ENCODE data around the gene IL17D. TPM values are rescaled to one million over a fixed set of nuclear protein-coding genes. Genes with fewer than 3 reads are reported as not detected.

Gene IL17D
- total RNA-seq, 4 donors from 2014 or later = 2.4 to 3.9 TPM; not detected in 2

GRCh38 chr13:20711301-20712044 is 8.0 kb downstream of the IL17D start:
- Histone ChIP-seq H3K9me3 (no peaks in the 10 kb centered on the region), H3K27ac (no peak overlapping the region), H3K36me3 (no peaks in the 10 kb centered on the region), H3K27me3 (no peaks in the 10 kb centered on the region), H3K4me1 (peaks cover 0 to 9% (median 0%) of the 10 kb centered on the region in 4 donors), H3K4me3 (no peak overlapping the region)
- DNase-seq = no peak
- TF ChIP-seq, protein P1, sequence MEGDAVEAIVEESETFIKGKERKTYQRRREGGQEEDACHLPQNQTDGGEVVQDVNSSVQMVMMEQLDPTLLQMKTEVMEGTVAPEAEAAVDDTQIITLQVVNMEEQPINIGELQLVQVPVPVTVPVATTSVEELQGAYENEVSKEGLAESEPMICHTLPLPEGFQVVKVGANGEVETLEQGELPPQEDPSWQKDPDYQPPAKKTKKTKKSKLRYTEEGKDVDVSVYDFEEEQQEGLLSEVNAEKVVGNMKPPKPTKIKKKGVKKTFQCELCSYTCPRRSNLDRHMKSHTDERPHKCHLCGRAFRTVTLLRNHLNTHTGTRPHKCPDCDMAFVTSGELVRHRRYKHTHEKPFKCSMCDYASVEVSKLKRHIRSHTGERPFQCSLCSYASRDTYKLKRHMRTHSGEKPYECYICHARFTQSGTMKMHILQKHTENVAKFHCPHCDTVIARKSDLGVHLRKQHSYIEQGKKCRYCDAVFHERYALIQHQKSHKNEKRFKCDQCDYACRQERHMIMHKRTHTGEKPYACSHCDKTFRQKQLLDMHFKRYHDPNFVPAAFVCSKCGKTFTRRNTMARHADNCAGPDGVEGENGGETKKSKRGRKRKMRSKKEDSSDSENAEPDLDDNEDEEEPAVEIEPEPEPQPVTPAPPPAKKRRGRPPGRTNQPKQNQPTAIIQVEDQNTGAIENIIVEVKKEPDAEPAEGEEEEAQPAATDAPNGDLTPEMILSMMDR (IDR thresholded peaks at IDR 0.05) = peak in 1 of 6 experiments; percentile 8
- TF ChIP-seq POLR2A (IDR thresholded peaks at IDR 0.05) = no peak

GRCh38 chr13:20713014-20713376 is 9.5 kb downstream of the IL17D start:
- H3K9me3 ChIP-seq = no peaks in the 10 kb centered on the region
- H3K4me1 ChIP-seq = peaks cover 0 to 9% (median 0%) of the 10 kb centered on the region in 4 donors
- no peaks in the 10 kb centered on the region for H3K27me3 ChIP-seq
- no peak overlapping the region for H3K27ac ChIP-seq
- TF ChIP-seq, protein P1 (IDR thresholded peaks at IDR 0.05) = no peak
- no peak for TF ChIP-seq POLR2A (IDR thresholded peaks at IDR 0.05)
- no peak overlapping the region for H3K4me3 ChIP-seq
- H3K36me3 ChIP-seq = no peaks in the 10 kb centered on the region
- DNase-seq = no peak

GRCh38 chr13:20713751-20714150 is 10.3 kb downstream of the IL17D start:
- H3K36me3 ChIP-seq = no peaks in the 10 kb centered on the region
- TF ChIP-seq POLR2A (IDR thresholded peaks at IDR 0.05) = no peak
- TF ChIP-seq, protein P1 (IDR thresholded peaks at IDR 0.05) = no peak
- H3K4me1 ChIP-seq = peaks cover 0 to 9% (median 0%) of the 10 kb centered on the region in 4 donors
- no peaks in the 10 kb centered on the region for H3K27me3 ChIP-seq
- peak overlapping the region in 2 of 4 donors; percentile 16 to 25 for H3K27ac ChIP-seq
- no peak overlapping the region for H3K4me3 ChIP-seq
- no peaks in the 10 kb centered on the region for H3K9me3 ChIP-seq
- no peak for DNase-seq

GRCh38 chr13:20714161-20714560 is 10.7 kb downstream of the IL17D start:
- H3K4me3 ChIP-seq = no peak overlapping the region
- no peaks in the 10 kb centered on the region for H3K27me3 ChIP-seq
- no peaks in the 10 kb centered on the region for H3K9me3 ChIP-seq
- H3K36me3 ChIP-seq = no peaks in the 10 kb centered on the region
- no peak for DNase-seq
- H3K4me1 ChIP-seq = peaks cover 0 to 9% (median 0%) of the 10 kb centered on the region in 4 donors
- TF ChIP-seq, protein P1 (IDR thresholded peaks at IDR 0.05) = no peak
- no peak for TF ChIP-seq POLR2A (IDR thresholded peaks at IDR 0.05)
- peak overlapping the region in 2 of 4 donors; percentile 16 to 25 for H3K27ac ChIP-seq

DNA sequence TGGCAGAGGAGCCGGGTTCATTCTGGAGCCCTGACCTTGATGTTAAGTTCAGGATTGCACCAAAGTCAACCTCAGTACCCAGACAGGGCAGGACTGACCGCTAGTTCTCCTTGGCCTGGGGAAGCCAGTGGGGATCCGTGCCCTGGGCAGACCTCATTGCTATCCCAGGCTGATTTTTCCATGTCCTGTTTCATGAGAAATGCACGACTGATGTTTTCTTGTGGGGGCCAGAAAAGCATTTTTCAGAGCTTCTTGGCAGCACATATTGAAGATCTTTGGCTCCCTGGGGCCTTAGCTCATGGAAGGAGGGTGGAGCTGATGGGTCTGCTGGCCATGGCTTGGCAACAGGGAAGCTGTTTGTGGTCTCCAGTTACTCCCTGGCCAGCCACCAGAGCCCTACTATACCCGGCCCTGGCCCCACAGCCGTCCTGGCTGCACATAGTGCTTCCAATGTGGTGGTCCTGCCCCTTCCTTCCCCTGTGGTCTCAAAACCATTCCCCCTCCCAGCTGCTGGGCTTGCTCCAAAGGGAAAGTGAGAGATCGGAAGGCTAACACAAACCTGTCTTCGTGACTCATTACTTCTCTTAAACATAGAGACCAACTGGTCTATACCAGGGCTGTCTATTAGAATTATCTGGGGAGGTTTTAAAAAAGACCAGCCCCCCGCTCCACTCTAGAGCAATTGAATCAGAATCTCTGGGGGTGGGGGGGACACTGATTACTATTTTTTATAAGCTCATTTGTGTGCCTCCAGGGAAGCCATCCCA is 11.2 kb downstream of the IL17D start:
- peaks cover 0 to 9% (median 0%) of the 10 kb centered on the region in 4 donors for H3K4me1 ChIP-seq
- no peak for TF ChIP-seq POLR2A (IDR thresholded peaks at IDR 0.05)
- no peak for DNase-seq
- H3K9me3 ChIP-seq = no peaks in the 10 kb centered on the region
- no peaks in the 10 kb centered on the region for H3K36me3 ChIP-seq
- H3K27me3 ChIP-seq = no peaks in the 10 kb centered on the region
- H3K27ac ChIP-seq = peak overlapping the region in 2 of 4 donors; percentile 25 to 35
- no peak overlapping the region for H3K4me3 ChIP-seq

- Histone ChIP-seq H3K4me1 (peaks cover 0 to 9% (median 0%) of the 10 kb centered on the region in 4 donors), H3K27me3 (no peaks in the 10 kb centered on the region), H3K36me3 (no peaks in the 10 kb centered on the region), H3K4me3 (no peak overlapping the region), H3K9me3 (no peaks in the 10 kb centered on the region), H3K27ac (no peak overlapping the region)
- DNase-seq = no peak
- TF ChIP-seq POLR2A (IDR thresholded peaks at IDR 0.05) = no peak
- TF ChIP-seq, protein P1 (IDR thresholded peaks at IDR 0.05) = no peak
Observed at GRCh38 chr13:20715330-20715712, 11.8 kb downstream of the IL17D start.
